NB4 (cell line): ENCODE results near the gene AMOTL1.

Source experiments
- DNase-seq: peaks from one replicate; pipeline ENCODE4 v3.0.0; 2010; ENCODE audit warnings: low read depth
- H3K4me3 ChIP-seq: one replicate; pipeline ENCODE4 v1.5.1; 2011; ENCODE audit warnings: mild to moderate bottlenecking, low read depth, low read length, moderate library complexity
- MYC ChIP-seq: IDR thresholded peaks from 2 replicates; pipeline ENCODE4 v1.6.1; 2011; ENCODE audit warnings: low read depth, low read length
- POLR2A ChIP-seq: IDR thresholded peaks from 2 replicates; pipeline ENCODE4 v1.6.1; 2011; ENCODE audit warnings: mild to moderate bottlenecking; ENCODE audit not compliant: insufficient read length; ENCODE audit errors: extremely low read depth
- TF ChIP-seq, protein P1 (sequence below): IDR thresholded peaks from one replicate; pipeline ENCODE4 v1.5.1; 2012; ENCODE audit warnings: low read depth, low read length
- TF ChIP-seq, protein P2 (sequence below): IDR thresholded peaks from 2 replicates; pipeline ENCODE4 v1.6.1; 2011; ENCODE audit warnings: low read depth, low read length

AMOTL1 gene

DNA sequence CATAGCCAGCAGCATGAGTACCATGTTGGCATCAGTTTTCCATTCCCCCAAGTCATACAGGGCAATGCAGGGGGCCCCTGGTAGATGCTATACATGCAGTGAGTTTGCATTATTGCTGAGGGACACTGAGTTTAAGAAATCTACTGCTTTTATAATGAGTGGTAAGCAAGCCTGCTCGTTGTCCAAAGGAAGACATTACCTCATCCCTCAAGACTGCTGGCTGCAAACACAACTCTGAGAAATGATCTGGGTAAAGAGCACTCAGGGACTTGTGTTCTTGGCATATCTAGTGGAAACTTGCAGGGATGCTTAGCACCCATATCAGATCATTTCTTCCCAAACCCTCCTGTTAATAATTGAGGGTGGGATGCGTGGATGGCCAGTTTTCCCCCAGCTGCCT is 127.3 kb downstream of the AMOTL1 start:
- TF ChIP-seq POLR2A (no peak), MYC (no peak)
- TF ChIP-seq, protein P1, sequence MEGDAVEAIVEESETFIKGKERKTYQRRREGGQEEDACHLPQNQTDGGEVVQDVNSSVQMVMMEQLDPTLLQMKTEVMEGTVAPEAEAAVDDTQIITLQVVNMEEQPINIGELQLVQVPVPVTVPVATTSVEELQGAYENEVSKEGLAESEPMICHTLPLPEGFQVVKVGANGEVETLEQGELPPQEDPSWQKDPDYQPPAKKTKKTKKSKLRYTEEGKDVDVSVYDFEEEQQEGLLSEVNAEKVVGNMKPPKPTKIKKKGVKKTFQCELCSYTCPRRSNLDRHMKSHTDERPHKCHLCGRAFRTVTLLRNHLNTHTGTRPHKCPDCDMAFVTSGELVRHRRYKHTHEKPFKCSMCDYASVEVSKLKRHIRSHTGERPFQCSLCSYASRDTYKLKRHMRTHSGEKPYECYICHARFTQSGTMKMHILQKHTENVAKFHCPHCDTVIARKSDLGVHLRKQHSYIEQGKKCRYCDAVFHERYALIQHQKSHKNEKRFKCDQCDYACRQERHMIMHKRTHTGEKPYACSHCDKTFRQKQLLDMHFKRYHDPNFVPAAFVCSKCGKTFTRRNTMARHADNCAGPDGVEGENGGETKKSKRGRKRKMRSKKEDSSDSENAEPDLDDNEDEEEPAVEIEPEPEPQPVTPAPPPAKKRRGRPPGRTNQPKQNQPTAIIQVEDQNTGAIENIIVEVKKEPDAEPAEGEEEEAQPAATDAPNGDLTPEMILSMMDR: no peak
- TF ChIP-seq, protein P2, sequence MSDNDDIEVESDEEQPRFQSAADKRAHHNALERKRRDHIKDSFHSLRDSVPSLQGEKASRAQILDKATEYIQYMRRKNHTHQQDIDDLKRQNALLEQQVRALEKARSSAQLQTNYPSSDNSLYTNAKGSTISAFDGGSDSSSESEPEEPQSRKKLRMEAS: no peak
- H3K4me3 ChIP-seq: no peak overlapping the region
- DNase-seq: no peak

DNA sequence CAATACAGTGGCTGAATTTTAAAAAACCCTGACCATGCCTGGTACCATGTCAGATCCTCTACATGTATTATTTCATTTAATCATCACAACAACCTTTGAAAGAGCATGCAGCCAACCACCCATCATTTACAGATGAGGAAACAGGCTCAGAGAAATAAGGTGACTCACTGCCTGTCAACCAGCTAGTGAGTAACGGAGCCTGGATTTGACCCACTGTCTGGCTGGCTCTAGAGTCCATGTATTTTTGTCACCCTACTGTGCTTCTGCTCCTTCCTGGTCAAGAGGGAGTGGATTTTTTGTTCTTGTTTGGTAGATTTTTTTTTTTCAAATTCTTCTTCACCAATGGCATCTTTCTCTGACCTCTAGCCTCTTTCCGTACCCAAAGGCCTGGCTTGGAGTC is 127.8 kb downstream of the AMOTL1 start:
- no peak overlapping the region for H3K4me3 ChIP-seq
- no peak for DNase-seq
- TF ChIP-seq, protein P1: no peak
- TF ChIP-seq MYC (no peak), POLR2A (no peak)
- TF ChIP-seq, protein P2: no peak

DNA sequence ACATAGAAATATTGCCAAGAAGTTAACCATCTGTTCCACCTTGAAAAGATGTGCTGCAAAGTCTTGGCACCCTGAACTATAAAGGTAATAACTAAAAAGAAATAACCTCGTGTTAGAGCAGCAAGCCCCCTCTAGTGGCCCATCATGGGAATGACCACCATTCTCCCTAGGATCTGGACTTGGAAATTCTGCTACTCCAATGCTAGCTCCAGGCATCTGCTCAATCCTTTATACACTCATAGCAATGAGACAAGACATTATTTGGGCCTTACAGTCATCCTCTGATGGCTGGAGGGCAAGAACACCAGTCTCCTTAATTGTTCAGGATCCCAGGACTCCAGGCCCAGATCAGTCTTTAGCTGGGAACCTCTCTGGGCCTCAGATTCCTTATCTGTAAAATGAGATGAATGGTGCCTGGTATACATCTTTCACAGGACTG is 129.2 kb downstream of the AMOTL1 start:
- TF ChIP-seq, protein P2: peak; percentile 73
- TF ChIP-seq MYC: no peak
- TF ChIP-seq, protein P1: peak; percentile 94
- no peak overlapping the region for H3K4me3 ChIP-seq
- DNase-seq: peak; percentile 62

DNA sequence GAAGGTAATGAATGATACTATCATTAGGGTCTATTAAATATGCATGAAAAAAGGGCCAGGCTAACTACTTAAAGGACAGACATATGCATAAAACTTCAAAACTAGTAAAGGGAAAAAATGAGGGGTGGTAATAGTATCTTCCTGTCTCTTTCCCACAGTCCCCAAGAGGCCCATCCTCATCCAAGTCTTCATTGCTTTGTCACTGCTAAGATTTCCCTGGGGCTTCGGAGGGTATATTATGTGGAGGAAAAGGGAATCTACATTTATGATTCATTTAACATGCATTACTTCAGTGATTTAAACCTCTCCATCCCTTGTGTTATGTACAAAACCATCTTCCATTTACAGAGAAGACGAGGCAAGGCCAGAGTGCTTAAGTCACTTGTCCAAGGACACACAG is 139.1 kb downstream of the AMOTL1 start:
- DNase-seq: no peak
- no peak overlapping the region for H3K4me3 ChIP-seq
- no peak for TF ChIP-seq MYC
- no peak for TF ChIP-seq POLR2A
- TF ChIP-seq, protein P1: no peak
- TF ChIP-seq, protein P2: no peak

DNA sequence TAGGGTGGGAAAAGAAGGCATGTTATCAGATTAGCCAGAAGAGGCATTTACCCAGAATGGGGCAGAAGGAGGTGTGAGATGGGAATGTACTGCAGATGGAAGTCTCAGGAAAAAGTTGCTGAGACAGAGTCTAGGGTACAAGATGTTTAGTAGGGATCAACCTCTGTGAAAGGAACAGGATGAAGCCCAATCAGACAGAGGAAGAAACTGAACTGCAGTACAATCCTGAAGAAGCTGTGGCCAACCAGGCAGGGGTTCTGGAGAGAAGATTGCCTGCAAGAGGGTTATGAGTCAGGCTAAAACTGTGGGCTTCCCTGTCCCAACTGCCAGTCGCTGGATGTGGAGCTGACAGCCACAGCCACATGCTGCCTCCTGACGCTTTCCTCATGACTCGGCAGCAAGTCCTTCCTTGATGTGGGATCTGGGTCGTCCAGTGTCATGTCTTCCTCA is 141.2 kb downstream of the AMOTL1 start:
- H3K4me3 ChIP-seq: no peak overlapping the region
- no peak for DNase-seq
- TF ChIP-seq, protein P1: no peak
- TF ChIP-seq POLR2A: no peak
- TF ChIP-seq, protein P2: no peak
- no peak for TF ChIP-seq MYC

DNA sequence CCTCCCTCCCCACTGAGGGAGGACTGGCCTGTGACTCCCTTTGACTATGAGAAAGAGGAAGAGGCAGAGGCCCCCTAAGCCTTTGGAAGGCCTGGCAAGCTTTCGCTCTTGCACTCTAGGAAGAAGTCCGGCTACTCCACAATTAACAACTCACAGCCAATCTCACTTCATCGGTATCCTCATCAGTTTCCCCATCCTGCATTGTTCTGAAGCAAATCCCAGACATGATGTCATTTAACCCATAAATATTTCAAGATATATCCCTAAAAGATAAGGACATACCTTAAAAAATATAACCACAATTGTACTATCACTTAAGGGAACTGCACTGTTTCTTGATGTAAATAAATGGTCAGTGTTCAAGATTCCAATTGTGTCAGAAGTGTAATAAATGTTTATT is 142.1 kb downstream of the AMOTL1 start:
- H3K4me3 ChIP-seq: no peak overlapping the region
- TF ChIP-seq MYC (no peak), POLR2A (no peak)
- TF ChIP-seq, protein P1: no peak
- TF ChIP-seq, protein P2: no peak
- DNase-seq: no peak
